ENCODE results near the gene PHF24.
"Not testable (repeated sequence)": the region's sequence is repeated elsewhere in the genome, so short reads cannot be mapped to it uniquely, and the experiment has no call there.

PHF24 gene
- 0 reads per million in 4 donors for total RNA-seq

DNA sequence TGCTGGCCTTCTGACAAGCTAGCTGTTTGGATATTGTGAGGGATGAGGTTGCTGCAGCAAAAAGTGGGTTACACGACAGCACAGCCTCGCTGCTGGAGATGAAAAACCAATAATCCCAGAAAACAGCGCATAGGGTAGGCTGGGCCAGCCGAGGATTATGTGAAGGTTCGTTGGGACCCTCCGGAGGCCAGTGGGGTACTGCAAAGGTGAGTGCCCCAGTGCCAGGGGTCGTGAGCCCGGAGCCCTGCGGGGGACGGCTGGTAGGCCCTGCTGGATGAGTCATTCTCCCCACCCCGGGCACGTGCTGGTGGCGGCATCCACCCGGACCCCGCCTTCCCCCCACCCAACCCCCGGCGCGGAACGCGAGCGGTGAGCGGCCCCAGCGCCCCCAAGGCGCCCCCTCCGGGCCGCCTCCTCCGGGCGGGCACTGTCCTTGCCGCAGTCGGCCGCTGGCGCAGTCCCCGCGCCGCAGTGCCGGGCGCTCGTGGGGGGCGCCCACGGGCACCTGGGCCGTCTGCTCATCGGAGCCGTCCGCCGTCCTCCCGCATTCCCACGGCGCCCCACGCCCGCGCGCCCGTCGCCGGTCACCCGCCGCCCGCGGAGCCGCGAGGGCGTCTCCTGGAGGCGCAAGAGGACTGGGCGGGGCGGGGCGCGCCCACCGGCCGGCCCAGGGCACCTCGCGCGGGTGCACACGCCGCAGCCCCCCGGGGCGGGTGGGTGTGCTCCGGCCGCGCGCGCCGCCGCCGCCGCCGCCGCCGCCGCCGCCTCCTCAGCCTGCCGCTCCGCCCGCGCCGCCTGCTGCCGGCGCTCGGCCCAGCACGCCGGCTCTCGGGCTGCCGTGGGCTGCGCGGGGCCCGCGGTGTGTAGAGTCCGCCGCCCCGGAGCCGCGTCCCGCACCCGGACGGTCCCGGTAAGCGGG lies at the start of gene PHF24:
TSS of gene PHF24 (plus strand) at position 794 of the 919 bp plus-strand sequence. CDS start 13,014 bp downstream, outside the sequence.
- DNase-seq, result peak in 1 of 5 donors; percentile 29

DNA sequence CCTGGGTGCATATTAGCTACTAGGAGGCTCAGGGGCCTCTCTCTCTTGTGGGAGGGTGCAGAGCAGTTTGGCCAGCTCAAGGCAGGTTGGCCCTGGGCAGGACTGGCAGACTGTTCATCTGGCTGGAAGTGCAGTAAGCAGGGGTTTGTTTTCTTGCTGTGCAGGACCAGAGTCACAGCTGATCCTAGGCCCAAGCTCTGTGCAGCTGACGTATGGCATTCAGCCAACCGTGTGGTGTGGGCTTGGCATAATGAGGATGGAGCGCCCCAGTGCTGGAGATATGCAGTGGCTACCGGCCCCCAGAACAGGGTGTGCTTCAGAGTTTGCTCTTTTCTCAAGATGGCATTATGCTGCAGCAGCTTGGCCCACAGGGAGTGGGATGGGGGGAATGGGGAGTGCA lies 31.0 kb upstream of the PHF24 start:
- DNase-seq, result no peak

DNA sequence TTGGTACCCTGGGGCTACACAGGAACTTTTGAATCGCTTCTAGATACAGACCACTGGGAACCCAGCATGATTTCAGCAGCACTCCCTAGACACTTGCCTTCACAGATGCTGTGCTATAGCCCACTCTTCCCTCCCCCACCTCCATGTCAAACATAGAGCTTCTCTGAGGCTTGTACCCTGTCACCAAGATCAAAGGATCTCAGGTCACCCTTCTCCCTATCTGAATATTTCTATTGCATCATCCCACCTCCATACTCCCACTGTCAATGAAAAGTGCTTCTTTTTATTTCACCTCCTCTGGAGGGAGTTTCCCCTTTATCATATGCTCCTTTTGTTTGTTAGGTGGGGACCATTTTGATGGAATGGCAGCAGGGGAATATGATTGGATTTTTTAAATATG lies 29.2 kb upstream of the PHF24 start:
- no peak for DNase-seq

DNA sequence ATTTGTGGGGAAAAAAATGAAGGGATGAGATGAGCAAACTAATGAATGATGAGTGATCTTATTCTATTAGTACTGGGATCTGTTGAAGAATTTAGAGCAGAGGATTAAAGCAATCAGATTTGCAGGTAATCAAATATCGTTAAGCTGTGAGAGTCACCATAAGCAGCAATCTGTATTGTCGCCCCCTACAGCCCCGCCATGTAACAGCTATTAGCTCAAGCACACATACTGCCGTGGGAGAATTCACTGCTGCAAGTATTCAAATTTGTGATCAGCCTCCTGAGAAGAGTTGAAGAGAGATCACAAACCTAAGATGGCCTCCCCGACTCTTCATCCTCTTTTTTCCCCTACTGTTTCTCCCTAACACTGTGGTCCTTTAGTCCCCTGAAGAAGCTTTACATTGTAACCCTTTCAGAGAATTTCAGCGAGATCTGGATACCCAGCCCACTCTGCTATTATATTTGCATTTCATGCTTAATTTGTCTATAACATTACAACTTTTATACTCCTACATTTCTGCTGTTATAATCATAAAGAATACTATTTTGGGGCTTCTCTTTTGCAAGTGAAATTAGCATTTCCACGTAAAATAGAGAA lies 28.5 kb upstream of the PHF24 start:
- peak in 1 of 5 donors; percentile 12 for DNase-seq

DNA sequence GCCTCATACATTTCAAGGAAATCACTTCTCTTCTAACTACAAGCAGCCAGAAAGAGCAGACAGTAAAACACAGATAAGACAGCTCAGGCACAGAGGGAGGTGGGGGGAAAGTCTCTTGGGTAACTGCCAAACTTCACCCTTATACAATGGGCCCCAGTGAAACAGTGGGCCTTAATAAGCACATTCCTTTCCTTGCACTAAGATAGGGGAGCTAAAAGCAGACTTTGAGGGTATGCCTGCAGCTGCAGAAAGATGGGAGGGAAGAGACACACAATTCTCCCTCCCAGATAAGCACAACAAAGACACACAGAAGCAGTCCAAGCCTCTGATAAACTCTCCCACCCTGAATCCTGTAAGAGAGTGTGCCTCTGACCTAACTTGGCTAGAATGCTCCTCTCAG lies 18.1 kb upstream of the PHF24 start:
- not testable (repeated sequence) for DNase-seq

DNA sequence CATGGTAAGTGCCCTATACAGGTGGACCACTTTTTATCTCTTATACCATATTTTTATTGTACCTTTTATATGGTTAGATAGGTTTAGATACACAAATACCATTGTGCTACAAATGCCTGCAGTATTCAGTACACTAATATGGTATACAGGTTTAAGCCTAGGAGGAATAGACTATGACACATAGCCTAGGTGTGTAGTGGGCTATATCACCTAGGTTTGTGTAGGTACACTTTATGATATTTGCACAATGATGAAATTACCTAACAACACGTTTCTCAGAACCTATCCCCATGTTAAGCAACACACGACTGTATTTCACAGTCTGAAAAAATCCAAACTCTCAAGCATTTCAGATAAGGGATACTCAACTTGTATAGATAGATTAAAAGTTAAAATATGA lies 9.6 kb upstream of the PHF24 start:
- no peak for DNase-seq

DNA sequence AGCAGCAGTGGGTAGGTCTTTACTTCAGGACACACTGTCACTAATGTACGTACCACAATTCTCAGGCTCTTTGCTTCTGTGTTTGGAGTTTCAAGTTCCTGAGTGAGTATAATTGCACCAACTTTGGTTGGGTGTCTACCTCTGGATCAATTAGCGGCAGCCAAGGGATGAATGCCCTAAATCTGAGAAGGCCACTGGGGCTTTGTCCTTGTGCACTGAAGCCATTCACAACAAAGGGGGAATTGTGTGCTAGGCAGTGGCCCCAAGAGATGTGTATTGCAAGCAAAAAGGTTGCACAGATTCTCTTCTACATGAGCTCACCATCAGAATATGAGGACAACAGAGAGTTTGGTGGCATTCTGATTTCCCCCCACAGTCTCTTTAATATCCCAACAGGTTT lies 3.9 kb upstream of the PHF24 start:
- no peak for DNase-seq

DNA sequence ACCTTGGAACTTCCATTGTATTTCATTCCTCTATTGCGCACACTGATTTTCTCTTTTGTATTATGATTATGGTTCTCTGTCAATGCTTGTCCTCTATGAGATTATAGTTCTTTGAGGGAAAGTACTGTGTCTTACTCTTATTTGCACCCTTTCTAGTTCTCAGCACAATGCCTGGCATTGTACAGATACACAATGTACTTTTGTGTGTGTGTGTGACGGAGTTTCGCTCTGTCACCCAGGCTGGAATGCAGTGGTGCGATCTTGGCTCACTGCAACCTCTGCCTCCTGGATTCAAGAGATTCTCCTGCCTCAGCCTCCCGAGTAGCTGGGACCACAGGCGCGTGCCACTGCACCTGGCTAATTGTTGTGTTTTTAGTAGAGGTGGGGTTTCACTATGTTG lies 2.0 kb upstream of the PHF24 start:
- not testable (repeated sequence) for DNase-seq

DNA sequence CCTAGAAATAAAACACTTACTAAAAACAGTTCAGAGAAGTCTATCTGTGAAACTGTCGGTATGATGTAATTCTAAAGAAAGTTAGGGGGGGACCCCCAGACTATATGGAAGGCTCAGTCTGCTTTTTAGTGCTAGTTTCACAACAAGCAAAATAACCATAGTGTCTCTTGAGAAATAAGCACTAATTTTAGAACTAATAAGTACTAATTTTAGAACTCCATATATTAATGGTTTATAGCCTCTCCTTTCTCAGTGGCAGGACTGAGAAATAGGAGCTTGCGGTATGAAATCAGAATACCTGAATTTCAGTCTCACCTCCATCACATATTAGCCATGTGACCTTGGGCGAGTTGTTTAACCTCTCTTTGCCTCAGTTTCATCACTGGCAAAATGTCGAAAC lies 1.4 kb upstream of the PHF24 start:
- DNase-seq, result no peak

DNA sequence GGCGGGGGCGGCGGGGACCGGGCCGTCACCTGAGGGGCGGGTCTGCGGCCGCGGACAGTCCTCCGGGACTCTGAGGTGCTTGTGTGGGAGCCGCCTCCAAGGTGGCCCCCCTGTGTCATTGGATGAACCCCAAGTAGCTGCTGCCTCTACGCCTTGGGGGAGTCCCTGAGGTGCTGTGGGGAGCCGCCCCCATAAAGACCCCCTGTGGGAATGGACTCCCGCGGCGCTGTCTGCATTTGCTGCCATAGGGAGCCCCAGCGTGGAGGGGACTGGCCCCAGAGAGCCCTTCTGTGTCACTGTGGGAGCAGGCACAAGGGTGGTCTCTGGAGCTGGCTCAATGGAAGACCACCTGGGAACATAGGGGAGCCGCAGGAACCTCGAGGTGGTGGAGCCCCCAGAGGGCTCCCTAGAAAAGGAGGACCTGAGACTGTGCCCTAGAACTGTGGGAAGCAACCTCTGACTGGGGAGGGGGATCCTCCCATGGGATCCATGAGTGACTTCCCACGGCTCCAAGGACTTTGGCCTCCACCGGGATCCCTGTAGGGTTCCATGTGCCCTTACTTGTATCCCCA lies 412 bp downstream of the PHF24 start:
- no peak for DNase-seq

DNA sequence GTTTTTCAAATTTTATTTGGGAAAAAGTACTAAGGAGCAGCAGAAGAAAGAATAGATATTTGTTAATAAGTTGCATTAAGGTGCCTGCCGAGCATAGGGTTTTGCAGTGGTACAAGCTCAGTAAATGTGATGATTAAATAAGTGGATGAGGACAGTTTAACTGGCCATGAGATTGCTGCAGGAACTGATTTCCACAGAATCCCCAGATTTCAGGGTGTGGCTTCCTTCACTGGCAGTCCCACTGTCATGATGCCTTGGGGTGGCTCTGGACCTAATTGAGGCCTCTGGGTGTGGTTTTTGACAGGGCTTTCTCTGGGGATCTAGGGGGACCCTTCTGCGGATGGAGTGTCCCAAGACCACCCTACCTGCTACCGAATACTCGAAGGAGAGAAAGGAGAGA lies 1.4 kb downstream of the PHF24 start:
- no peak for DNase-seq

DNA sequence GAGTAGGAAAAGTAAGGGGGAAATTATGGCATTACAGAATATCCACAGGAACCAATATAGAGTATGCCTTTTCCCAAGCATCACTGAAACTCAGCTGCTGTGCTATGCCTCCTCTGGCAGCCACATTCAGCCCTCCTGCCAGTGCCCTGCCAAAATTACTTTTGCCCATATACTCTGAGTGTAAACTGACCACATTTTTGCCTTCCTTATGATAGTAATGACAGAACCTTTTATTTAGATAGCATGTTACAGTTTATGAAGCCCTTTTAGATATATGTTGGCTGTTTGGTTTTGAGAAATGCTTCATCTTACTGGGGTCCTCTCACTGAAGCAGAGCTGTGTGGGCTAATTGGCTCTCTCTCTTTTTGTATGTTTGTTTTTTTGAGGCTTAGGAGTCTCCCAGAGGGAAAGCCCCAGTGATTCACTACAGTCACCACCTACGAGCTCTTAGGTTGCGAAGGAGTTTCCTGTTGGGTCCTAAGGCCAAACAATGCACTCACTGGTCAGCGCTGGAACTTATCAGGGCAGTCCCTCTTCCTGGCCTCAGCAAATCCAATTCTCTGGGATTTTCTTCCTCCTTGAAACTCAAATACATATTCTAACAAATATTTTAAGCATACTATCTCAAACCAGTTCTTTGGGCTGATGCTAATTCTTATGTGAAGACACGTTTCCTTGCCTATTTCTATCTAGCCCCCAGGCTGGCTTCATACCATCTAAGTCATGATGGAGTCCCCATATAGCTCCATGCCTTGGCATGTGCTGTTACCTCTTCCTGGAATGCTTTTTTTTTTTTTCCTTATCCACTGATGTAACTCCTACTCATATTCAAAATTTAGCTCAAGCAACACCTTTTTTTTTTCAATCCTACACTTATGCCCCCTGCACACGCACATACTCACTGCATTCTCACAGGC lies 3.7 kb downstream of the PHF24 start:
- no peak for DNase-seq

DNA sequence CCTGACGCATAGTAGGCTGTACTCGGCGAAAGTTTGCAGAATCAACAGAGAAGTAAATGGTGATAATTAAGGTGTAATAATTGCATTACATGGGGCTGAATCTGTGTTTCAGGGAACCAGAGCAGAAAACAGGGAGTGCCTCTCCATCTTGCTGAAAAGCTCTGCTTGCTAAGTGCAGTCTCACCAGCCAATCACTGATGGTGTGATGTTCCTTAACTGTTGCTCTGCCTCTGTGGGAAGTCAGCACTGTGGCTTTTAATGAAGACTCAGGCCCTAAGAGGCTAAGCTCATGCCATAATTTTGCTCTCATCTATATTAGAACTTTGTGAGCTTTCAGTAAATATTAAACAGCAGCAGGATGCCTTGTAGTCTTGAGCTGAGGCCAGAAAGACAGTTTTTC lies 4.5 kb downstream of the PHF24 start:
- DNase-seq, result no peak

DNA sequence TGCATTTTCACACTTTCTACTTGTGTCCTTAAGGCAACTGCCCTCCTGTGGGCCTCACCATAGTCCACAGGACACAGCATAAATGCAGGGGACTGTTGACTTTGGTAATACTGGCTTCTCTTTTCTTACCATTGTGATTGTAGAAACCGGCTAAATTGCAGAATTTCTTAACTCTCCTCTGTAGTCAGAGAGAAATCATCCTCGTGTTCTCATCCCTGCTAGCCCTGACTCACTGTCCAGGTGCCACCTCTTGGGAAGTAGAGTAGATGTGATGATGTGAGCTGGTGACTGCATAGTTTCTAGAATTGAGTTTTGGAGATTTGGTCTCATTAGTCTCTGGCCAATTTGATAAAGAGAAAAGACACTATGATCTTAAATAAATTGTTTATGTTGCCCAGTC lies 5.5 kb downstream of the PHF24 start:
- DNase-seq, result no peak

DNA sequence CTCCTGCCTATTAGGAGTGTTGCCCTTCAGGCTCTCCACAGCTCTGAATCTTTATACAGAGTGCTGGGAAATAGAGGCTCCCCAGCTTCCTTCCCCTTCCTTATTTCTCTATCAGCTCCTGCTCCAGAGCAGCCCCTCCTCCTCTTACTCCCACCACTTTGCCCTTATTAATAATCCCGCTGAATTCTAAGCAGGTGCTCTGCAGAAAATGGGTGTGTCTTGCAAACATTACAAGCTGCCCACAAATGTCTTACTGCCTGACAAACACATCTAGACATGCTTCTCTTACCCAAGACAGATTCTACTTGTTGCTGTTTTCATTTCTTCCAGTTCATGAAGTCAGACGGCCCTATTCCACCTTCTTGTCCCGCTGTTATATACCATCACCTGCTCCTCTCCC lies 6.4 kb downstream of the PHF24 start:
- DNase-seq, result no peak

DNA sequence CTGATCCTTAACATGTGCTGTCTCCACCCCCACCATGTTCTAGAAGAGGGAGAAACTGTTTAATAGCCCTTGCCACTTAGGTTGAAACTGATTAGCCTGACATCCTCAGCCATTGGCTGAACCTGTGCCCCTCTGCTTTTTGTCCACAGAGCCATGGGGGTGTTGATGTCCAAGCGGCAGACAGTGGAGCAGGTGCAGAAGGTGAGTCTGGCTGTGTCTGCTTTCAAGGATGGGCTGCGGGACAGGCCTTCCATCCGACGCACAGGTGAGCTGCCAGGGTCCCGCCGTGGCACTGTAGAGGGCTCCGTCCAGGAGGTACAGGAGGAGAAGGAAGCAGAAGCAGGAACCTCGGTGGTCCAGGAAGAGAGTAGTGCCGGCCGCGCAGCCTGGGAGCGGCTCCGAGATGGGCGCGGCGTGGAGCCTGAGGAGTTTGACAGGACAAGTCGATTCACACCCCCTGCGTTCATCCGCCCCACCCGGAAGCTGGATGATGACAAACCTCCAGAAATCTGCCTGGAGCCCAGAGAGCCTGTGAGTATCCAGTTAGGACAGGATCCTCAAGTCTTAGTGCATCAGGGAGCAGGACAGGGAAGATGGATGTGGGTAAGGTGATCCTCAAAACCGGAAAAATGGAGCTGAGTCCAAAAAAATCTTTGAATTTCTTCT lies 13.2 kb downstream of the PHF24 start:
- DNase-seq, result no peak

DNA sequence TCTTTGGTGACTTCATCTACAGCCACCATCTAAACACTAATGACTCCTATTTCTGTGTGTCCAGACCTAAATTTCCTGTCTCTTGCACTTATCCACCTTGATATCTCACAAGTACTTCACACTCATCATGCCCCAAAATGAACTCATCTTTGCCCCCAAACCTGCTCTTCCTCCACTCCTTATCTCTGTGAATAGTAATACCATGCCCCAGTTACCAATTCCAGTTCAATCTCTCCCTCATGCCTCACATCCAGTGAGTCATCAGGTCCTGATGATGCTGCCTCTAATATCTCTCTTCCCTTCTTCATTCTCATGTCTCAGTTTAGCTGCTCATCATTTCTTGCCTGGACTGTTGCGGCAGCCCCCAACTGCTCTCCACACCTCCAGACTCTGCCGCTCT lies 16.6 kb downstream of the PHF24 start:
- no peak for DNase-seq

DNA sequence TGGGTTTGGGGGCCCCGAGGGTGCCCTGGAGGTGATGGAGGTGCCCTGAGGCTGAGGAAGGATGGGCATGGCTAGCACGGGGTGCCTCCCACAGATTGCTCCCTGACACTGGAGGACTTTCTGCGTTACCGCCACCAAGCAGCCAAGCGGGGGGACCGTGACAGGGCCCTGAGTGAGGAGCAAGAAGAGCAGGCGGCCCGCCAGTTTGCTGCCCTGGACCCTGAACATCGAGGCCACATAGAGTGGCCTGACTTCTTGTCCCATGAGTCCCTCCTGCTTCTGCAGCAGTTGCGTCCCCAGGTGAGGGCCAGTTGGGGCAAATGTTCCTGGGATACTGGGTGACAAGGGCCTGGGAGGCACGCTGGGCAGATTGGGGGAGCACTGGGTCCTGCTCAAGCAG lies 18.4 kb downstream of the PHF24 start:
- DNase-seq, result no peak

DNA sequence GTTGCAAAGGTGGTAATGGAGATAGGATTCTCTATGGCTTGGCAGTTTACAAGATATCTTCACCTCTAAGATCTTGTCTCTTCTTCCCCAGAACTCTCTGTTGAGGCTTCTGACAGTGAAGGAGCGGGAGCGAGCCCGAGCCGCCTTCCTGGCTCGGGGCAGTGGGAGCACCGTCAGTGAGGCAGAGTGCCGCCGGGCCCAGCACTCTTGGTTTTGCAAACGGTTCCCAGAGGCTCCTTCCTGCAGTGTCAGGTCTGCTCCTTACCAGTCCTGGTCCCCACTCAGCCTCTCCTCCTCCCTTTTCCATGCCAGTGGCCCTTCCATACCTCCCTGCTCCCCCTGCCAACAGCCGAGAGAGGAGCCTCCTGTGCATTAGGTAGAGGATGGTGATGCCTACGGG lies 18.9 kb downstream of the PHF24 start:
- no peak for DNase-seq

DNA sequence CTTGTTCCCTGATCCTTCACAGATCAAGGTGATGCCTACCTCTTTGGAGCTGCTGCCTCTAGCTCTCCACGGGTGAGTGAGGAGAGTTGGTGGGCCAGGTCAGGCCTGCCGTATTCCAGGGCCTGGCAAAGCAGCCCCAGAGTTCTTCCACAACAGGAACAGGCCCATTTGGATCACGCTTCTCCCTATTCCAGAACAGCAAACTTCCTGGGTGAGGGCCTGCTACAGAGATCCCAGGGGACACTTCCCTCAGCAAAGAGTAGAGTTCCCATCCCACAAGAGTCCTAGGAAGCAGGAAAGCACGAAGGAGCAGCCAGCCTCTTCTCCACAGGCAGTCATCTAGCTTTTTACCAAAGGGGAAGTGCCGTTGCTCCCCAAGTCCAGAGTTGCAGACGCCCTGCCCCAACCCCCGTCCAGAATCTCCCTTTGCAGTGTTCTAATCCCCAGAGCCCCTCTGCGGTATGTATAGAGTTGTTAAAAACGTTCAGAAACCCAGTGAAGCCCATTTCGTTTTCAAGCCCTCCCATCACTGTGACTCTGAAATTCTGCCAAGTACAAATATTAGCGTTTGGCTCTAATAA lies 22.2 kb downstream of the PHF24 start:
- DNase-seq, result no peak

DNA sequence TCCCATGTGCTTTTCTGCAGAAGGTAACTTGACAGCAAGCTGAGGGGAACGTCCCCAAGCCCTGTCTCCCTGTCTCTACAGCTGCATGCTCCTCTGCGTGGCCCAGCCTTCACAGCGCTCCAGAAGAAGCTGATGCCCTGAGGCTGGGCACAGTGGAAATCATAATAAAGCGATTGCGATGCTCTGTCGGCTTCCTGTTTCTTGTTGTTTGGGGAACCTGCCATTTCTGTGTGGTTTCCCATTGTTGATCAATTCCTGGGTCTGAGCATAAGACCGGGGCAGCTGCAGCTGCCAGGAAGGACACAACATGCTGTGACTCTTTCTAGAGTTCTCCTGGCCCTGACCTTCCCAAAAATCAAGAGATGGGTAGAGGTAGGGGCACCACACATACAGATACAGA lies 24.3 kb downstream of the PHF24 start:
- DNase-seq, result no peak

DNA sequence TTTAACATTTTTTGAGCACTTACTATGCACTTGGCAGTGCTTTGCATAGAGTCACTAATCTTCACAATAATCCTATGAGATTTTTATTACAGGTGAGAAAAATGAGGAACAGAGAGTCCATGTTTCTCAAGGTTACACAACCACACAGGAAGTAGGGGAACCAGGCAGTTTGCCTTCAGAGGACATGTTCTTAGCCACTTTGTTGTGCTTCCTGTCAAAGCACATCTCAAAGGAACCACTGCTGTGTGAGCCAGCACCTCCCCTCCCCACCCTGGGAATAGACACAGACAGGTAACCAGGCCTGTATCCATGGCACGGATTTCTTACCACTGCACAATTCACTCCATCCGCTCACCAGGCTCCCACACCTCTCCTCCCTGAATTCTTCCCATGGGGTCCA lies 25.1 kb downstream of the PHF24 start:
- peak in 1 of 5 donors; percentile 25 for DNase-seq
